GM21360 (cell line): ENCODE measurements around the gene RHCG.

Experiments used
- ATAC-seq: cut with Tn5 transposase; IDR thresholded peaks from one replicate; pipeline ENCODE4 v1.9.1; 2021; ENCODE audit warnings: mild to moderate bottlenecking, moderate library complexity; ENCODE audit not compliant: unreplicated experiment

Gene RHCG

GRCh38 chr15:89504166-89504565 lies 7.8 kb upstream of the RHCG start:
- ATAC-seq: no peak

- no peak for ATAC-seq
These were observed 6.6 kb upstream of the RHCG start for GRCh38 chr15:89502867-89503595.

GRCh38 chr15:89501646-89502045 lies 5.3 kb upstream of the RHCG start:
- no peak for ATAC-seq

DNA sequence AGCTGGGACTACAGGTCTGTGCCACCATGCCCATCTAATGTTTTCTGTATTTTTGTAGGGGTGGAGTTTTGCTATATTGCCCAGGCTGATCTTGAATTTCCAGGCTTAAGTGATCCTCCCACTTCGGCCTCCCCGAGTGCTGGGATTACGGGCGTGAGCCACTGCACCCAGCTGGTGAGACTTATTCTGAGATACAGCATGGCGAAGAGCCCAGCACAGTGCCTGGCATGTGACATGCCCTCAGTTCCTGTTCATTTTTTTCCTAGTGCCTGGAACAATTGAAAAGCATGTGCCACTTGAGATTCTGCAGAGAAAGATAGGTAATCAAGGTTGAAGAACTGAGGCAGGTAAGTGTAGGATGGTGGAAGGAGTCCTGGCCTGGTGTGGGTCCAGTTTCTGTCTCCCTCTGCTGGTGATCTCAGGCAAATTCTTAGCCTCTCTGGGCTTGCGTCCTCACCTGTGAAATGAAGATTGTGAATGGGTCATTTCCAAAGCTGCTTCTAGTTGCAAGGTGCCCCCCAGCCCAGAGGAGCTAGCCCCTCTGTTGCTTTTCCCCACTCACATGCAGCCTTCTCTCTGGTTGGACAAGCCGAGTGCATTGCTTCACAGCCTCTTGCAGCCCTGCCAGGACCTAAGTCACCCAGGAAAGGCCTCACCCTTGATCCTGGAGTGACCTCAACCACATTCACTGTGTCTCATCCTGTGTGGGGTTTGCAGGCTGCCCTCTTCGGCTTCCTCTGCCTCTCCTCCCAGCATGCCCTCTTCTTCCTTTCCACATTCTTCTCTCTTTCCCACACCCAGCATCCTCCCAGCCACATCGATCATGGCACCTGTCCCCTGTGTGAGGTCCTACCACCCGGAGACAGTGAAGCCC lies 4.3 kb upstream of the RHCG start:
- no peak for ATAC-seq

- no peak for ATAC-seq
These were observed 2.8 kb upstream of the RHCG start for GRCh38 chr15:89499156-89499555.

- ATAC-seq: no peak
These were observed 2.2 kb upstream of the RHCG start for GRCh38 chr15:89498574-89498906.

DNA sequence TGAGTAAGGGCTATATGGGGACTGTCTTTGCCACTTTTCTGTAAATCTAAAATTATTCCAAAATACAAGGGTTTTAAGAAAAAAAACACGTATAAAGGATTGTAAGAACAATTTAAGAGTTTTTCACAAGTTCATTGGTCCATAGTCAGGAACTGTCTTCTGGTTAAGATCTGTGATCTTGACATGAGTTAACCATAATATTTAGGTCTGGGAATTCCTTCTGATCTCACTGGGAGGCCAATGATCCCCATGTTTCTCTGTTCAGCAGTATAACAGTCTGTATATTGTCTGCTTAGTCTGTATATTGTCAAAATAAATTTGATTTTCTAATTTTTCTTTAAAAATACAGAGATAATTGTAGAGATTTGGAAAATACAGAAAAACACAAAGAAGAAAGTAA lies 848 bp upstream of the RHCG start:
- ATAC-seq: no peak

DNA sequence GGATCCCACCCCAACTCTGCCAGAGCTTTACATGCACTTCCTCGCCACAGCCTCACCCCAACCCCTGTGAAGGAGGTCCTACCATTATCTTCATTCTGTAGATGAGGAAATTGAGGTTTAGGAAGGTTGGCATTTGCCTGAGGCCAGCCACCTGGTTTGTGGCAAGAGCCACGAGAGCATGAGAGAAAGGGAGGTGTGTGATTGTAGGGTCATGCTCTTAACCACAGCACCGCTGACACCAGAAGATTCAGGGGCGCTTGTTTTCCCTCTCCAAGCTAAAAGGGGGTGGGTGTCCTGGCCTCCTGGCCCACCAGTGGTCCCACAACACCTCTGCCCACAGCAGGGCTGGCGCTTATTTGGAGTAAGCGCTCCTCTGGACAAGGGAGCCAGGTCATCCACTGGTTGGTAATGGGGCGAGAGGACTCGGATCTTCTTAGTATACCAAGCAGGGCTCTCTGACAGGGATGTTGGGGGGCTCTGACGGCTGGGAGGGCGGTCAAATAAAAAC lies 691 bp downstream of the RHCG start:
- no peak for ATAC-seq

DNA sequence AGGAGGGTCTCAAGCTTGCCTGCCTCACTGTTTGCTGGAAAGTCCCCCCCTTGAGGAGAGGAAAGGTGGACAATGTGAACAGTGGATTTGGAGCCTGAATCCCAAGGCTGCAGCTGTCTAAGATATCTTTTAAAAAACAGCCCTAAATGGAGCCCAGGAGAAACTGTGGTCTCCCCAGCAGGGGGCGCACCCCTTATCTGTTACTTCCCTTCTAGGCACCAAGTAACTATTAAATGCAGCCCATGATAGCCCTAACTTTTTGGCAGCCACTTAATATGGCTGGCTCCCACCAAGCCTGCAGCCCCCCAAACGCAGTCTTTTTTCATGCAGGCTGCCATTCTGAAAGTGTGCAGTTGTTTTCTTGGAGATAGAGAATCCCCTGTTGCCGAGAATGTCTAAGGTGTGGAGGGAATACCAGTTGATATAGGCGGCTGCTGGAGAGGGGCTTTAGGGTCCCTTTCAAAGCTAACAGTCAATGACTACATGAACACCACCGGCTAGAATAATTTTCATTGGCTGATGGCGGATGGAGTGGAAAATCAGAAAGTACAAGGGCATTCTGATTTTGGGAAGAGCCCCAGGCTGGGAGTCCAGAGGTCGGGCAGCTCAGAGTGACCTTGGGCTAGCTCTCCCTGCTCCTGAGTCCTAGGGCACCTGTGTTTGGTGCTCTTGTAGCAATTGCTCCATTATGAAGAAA lies 1.3 kb downstream of the RHCG start:
- ATAC-seq: no peak

- ATAC-seq: no peak
These were observed 2.4 kb downstream of the RHCG start for GRCh38 chr15:89494031-89494430.

- ATAC-seq: no peak
These were observed 3.3 kb downstream of the RHCG start for GRCh38 chr15:89492934-89493631.

DNA sequence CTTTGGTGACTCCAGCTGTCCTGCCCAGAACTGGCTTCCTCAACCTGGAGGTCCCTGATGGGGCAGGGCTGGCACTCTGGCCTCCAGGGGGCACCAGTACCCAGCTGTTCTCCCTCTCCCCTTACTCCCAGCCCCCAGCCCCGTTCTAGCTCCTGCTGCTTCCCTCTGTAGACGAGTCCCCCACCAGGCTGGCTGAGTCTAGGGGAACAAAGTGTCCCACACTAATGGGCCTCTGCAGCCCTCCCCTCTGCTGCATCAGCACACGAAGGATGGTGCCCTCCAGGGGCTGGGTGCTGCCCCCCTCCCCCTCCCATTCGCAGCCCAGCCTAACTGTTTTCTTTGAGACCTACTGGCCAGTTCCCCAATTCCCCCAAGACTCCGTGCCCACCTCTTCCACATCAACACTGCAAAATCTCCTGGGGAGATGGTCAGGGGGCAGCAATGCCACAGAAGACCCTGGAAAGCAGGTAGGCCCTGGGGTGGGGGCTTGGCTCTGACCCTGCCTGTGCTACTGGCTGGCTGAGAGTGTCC lies 4.2 kb downstream of the RHCG start:
- ATAC-seq: no peak

- ATAC-seq: no peak
These were observed 5.5 kb downstream of the RHCG start for GRCh38 chr15:89490814-89491315.

- no peak for ATAC-seq
These were observed 6.1 kb downstream of the RHCG start for GRCh38 chr15:89490081-89490813.

GRCh38 chr15:89489376-89489775 lies 7.0 kb downstream of the RHCG start:
- ATAC-seq: no peak

DNA sequence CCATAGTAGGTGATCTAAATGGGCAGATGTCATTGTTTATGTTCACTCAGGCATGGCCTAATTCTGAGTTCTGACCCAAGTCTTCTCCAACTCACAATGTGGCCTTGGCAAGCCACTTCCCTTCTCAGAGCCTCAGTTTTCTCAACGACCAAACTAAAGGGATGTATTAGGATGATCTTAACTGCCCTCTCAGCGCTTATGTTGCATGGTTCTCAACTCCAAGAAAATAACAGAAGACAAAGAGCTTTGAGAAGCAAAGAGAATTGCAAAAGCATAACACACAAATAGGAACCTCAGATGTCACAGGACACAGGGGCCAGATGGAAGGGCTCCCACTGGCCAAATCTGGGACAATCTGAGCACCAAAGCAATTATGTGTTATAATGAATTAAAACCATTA lies 8.6 kb downstream of the RHCG start:
- ATAC-seq: no peak

DNA sequence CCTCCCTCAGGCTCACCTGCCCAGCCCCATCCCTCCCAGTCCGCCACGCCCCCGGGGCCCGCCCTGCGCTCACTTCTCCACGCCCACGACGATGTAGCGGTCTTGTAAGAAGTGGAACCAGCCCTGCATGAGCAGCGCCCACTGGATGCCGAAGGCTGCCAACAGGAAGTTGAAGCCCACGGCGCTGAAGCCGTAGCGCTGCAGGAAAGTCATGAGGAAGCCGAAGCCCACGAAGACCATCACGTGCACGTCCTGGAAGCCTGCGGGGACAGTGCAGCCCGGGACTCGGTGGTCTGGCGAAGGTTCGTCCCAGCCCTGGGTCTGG lies 9.7 kb downstream of the RHCG start:
- ATAC-seq: no peak

GRCh38 chr15:89483079-89483478 lies 13.3 kb downstream of the RHCG start:
- no peak for ATAC-seq

DNA sequence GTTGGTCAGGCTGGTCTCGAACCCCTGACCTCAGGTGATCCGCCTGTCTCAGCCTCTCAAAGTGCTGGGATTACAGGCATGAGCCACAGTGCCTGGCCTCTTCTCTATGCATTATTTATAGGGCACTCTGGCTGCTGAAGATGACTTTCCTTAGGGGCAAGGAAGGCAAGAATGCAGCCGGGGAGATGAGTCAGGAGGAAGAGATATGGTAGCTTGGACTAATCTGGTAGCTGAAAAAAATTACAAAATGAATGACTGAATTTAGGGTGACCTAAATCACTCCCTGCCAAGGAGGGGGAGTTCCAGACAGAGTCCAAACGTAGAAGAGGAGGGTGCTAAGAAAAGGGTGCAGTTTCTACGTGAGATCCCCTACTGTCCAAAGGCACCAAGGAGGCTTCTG lies 14.2 kb downstream of the RHCG start:
- ATAC-seq: no peak

DNA sequence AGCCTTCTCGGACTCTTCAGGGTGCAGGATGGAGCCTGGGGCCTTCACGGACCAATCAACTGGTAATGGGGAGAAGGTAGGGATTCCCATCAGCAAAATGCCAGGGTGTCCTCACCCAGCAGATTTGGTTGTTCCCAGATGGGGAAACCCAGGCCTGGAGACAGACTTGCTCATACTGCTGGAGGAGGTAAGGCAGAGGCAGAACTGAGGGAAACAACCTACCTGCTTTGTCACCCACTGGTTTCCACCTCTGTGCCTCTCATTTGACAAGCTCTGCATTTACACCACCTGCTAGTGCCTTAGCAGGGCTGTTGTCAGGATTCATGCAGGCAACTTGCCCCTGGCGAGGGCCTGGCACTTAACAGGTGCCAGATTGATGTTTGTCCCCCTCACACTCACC lies 15.9 kb downstream of the RHCG start:
- no peak for ATAC-seq
